ENCODE results near the gene ZNF23.

- TF ChIP-seq POLR2A (IDR thresholded peaks at IDR 0.05) (no peak), EP300 (IDR thresholded peaks at IDR 0.05) (no peak), CTCF (IDR thresholded peaks at IDR 0.05) (no peak), POLR2AphosphoS5 (IDR thresholded peaks at IDR 0.05) (no peak)
Measured at GRCh38 chr16:71467810-71468209, 5.8 kb upstream of the ZNF23 start.
